GM18507 (cell line): ENCODE results near the gene KRT38.
"Not testable (repeated sequence)": the region's sequence is repeated elsewhere in the genome, so short reads cannot be mapped to it uniquely, and the experiment has no call there.

Source experiments
- DNase-seq: peaks from one replicate; pipeline ENCODE4 v3.0.0; 2011; ENCODE audit warnings: low read depth; ENCODE audit not compliant: insufficient read length; ENCODE audit errors: extremely low spot score
- FAIRE-seq: peaks from 2 replicates; lab custom pipeline; 2011; peaks lifted over from hg19 to GRCh38; lab: Jason Lieb, UNC

Gene KRT38

DNA sequence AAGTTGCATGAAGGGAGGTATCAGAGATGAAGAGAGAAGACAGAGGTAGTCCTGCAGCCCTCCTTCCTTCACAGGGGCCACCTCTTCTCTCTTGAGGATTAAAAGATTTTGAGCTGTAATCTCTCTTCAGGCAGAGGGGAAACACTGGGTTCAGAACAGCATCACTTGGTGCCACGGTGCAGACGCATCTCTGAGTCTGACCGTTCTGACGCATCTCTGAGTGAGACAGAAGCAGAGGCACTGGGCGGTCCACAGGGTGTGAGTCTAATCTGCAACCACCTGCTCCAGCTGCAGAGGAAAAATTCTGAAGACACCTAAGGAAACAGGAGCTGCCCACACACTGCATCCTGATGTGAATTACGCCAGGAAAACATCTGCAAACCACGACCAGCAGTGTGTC is 11.1 kb downstream of the KRT38 start:
- DNase-seq (no peak), FAIRE-seq (no peak)

DNA sequence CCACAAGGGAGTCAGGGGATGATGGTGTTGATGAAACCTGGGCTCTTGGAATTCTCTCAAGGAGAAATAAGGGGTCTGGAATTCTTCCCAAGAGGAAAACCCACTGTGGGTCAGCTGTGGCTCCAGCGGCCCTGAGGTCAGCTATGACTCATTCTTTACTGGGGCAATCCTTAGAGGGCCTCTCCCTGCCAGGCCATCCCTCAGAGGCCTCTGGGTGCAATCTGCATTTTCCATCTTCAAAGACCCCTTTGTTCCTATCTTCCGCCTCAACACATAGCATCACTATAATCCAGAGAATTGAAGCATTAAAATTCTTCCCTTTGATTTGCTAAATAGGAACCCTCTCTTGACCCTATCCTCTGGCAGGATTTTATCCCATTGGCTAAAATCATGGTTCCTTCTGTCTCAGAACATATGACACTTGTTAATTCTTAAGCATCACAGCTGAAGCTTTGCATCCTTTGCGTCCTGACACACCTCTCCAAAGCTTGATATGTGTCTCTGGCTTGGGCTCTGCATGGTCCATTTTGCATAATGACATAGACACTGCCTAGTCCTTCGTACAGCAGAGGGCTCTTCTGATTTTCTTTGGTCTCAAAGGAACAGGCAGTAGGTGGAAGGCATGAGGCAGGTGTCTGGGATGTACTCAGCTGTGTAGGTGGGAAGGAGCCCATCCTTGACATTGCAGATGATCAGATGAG is 12.0 kb downstream of the KRT38 start:
- FAIRE-seq (no peak), DNase-seq (no peak)

DNA sequence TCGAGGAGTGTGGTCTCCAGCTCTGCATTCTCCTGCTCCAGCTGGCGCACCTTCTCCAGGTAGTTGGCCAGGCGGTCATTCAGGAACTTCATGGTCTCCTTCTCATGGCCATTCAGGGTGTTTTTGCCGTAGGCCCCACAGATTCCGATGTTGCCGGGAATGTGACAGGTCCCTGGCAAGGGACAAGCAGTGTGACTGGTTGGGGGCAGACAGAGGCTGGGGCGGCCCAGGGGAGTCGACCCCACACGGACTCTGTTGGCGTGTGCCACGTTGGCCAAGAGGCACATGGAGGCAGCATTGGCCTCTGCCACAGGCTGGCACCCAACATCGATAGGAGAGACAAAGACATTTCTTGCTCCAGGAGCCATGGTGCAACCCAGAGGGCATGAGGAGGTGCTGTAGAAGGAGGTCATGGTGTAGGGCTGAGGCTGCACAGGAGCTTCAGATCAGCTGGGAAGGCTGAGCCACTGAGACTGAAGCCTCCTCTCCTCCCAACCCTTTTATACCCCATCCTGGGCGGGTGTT is 16.6 kb downstream of the KRT38 start, which contains the start of gene KRT37:
KRT37 (minus strand) TSS at position 475 of the 525 bp plus-strand sequence; CDS start at position 413, 62 bp downstream.
- FAIRE-seq (no peak), DNase-seq (no peak)

DNA sequence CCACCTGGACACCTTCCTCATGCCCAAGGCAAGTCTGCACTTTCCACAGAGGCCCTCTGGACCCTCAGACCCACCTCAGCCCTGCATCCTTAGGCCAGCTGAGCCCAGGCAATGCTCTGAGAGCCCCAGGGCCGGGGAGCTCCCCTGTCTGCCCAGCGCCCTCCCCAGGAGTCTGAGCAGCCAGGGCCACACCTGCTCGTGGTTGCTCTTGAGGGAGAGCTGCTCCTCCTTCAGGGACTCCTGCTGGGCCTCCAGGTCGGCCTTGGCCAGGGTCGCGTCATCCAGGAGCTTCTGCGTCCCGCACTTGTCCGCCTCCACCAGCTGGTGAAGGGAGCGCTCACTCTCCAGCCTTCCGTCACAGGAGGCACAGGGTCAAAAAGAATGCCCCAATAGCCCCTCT is 18.2 kb downstream of the KRT38 start:
- DNase-seq, FAIRE-seq: not testable (repeated sequence)

DNA sequence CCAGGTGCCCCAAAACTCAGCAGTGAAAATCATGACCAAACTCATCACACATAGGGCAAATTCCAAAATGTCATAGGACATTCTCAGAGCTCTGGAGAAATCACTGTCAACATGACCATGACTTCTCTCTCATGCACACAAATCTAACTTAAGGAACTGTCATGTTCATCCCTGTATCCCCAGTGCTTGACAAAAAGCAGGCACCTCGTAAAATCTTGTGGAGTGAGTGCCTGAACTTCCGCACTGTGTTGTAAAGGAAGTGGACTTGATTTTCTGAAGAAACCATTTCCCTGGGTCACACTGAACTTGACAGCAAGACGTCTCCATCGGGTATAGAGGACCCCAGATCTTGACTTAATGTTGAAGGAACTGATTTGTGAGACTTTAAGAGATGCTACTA is 19.2 kb downstream of the KRT38 start:
- DNase-seq (no peak), FAIRE-seq (no peak)

DNA sequence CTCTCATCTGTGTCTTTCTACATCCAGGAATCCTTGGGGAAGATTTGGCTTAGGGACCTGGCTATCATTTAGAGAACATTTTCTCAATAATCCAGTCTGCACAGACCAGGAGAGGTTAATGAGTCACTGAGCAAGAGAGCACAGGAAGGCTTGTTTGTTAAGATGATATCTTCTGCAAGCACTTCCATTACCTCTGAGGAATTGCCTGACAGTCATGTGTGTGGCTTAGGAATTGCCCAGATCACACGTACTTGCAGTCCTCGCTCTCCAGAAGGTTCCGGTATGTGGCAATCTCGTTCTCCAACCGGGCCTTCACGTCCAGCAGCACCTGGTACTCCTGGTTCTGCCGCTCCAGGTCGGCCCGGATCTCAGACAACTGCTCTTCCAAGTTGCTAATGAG is 19.7 kb downstream of the KRT38 start:
- FAIRE-seq, result no peak
- DNase-seq, result no peak

DNA sequence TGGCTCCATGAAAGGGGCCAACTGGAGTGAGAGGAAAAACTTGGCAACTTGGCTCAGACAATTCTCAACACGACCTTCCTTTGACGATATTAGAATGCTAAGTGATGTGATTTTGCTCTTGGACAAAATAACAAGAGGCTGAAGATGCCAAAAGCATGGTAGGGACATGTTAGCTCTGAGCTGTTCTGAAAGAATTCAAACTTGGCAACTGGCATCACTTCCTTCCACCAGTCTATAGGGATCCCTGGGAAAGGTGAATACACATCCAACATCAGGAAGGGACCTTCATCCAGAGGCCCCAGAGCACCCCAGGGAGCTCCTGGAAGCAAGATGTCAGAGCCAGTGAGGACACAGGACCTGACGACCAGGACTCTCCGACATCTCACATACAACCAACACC is 20.6 kb downstream of the KRT38 start:
- DNase-seq (no peak), FAIRE-seq (no peak)

DNA sequence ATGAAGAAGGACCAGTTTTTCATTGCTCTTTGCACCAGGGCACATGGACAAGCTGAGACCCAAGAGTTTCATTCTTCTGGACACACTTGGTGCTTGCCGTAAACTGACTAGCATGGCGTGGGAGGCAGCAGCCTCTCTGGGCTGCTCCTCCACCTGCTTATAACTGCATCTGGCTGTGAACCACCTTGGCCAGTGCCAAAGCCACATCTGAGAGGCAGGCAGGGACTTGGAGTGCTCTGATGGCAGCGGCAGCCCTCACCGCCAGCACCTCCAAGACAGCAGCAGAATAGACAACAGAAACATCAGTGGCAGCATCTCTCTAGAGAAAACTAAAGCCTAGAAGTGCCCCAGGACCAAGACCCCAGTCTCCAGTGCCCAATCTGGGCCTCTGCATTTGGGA is 21.1 kb downstream of the KRT38 start:
- no peak for DNase-seq
- FAIRE-seq, result no peak

DNA sequence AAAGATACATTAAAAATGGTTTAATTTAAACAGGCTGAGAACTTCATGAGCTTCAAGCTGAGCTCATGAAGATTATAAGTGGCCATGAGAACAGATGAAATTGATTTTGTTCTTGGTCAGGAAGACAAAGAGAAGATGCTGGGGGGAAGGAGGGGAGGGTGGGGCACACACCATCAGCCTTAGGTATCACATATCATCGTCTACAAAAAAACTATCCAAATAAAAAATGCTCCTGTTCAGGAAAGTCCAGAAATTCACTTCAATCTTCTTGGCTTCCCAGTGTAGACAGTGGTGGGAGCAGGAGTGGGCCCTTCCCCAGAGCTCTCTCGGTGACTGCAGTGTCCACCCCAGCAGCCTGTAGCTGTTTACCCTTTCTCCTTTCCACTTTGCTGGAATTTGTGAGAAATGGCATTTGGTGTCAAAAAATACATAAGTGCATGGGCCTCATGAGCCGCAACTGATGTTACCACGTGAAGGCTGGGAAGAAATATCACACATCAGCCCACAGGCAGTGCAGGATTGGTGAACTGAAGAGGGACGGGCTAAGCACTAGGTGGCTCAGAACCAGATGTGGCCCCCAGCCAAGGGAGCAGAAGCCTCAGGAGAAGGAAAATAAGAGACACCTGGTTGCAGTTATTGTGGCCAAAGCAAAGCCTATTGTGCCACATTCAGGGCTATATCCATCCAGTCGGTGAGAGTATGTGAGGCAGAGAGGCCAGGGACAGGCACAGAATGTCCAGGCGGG is 22.5 kb downstream of the KRT38 start:
- no peak for DNase-seq
- FAIRE-seq, result no peak

DNA sequence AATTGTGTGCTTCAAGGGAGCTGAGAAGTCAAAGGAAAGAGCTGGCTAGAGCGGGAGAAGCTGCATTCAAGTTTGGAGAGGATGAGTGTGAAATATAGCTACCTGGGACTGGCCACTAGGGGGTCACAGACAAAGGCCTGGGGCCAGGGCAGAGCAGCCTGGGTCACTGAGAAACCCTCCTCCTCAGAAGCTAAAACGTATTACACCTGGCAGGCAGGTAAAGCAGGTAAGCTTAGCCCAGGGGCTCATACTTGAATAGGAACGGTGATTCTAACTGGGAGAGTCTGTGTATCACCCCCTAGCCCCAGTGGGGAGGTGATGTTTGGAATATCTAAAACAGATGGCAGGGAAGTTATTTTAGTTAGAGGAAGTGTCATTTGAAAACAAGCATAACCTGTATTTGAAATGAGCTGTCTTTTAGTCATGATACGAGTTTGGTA is 23.2 kb downstream of the KRT38 start:
- DNase-seq (peak; percentile 15), FAIRE-seq (peak; percentile 45)

DNA sequence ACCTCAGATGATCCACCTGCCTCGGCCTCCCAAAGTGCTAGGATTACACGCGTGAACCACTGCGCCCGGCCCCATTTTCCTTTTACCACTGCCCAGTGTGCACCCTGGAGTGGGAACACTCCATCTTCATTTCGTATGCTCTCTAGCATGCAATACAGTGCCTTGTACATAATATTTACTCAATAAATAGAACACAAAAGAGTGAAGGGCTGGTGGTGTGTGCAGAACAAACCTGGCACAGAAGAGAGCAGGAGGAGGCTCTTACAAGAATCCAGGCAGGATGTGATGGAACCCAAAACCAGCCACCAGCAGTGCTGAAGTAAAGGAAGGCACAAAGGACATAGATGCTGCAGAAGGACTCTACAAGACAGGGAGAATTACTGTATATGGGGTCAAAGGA is 23.7 kb downstream of the KRT38 start:
- no peak for DNase-seq
- FAIRE-seq, result no peak

DNA sequence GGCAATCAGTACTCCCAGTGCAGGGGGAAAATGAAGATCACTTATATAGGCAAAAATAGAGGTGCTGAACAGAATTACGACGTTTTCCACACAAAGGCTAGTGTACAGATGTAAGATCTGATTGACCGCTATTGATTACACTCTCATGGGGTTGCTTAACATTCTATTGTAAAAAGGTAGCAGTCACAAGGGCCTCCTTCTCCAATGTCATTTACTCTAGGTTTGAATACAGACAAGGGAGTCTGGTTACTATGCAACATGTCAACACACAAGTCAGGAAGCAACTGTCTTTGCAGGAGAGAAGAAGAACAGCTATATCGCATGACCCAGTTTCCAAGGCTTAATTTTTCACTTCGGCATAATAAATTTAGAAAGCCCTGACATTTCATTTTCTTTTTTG is 24.3 kb downstream of the KRT38 start:
- FAIRE-seq, result no peak
- no peak for DNase-seq

DNA sequence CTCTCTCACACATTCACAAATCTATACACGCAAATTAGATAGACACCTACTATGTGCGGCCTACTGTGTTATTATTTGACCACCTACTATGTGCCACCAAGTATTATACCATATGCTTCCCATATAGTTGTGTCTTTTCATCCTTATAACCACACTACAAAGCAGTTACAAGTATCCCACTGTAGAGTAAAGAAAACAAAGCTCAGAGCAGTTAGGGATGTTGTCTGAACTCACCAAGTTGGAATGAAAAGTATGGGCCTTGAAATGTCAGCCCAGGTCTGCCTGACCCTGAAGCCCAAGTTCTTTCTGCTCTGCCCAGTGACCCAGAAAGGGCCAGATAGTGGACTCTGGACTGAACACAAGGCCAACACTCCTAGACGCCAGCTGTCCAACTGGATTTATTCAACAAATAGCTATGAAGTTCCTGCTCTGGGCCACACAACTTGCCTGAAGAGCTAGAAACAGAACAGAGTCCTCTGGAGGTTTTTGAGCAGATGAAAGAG is 24.9 kb downstream of the KRT38 start:
- DNase-seq, result no peak
- no peak for FAIRE-seq

DNA sequence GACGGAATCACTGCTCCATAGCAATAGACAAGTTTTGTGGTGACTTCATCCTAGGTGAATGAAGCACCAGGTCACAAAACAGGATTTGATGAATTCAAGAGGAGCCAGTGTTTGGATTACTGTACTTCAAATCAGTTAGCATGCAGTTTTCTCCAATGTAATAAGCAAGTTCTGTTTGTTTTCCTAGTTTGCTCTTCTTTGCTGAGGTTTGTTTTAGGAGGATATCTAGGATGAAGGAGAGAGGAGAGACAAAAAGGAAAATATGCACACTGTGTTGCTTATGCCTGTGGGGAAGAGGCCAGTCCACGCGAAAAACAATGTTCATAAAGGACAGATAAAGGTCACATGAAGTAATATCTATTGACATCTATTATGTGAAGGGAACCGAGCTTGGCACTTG is 25.4 kb downstream of the KRT38 start:
- FAIRE-seq (no peak), DNase-seq (no peak)

DNA sequence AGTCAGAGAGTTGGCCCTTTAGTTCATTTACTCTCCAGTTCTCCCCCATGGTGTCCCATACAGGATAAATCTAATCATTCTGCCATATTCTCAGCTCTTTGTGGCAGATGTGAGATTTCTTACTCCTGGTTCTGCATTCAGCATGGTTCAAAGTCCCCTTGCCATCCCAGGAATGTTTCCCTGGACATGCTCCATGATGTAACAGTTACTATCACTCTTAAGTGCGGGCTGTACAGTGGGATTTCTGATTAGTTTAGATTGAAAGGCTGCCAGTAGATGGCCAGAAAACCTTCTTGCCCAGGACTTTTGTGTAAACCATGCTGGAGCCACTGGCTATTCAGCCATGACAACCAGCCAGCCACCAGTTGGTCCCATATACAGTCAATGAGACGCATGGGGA is 26.8 kb downstream of the KRT38 start:
- FAIRE-seq (no peak), DNase-seq (no peak)

DNA sequence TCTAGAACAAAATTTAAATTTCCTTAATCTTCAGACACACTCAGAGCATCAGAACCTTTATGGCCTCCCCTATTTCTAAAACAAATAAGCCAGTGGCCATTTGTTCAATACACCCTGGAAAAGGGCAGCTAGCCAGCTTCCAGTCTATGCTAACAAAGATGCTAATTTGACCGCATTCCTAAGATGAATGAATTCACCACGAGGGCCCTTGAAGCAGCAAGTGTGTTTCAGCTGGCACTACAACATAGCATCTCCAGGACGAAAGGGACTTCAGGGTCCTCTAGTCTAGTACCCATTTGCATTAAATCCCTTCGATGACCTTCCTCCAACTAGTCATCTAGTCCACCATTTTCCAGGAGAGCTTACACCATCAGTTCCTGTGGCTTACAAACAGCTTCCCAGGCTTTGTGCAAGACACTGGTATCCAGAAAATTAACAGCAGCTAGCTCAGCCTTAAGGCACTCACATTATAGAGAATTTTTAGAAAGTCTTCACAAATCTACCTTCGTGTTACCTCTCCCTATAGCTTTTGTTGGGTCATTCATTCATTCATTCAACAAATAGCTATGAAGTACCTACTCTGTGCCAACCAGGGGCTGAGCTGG is 27.3 kb downstream of the KRT38 start:
- FAIRE-seq, result no peak
- no peak for DNase-seq

DNA sequence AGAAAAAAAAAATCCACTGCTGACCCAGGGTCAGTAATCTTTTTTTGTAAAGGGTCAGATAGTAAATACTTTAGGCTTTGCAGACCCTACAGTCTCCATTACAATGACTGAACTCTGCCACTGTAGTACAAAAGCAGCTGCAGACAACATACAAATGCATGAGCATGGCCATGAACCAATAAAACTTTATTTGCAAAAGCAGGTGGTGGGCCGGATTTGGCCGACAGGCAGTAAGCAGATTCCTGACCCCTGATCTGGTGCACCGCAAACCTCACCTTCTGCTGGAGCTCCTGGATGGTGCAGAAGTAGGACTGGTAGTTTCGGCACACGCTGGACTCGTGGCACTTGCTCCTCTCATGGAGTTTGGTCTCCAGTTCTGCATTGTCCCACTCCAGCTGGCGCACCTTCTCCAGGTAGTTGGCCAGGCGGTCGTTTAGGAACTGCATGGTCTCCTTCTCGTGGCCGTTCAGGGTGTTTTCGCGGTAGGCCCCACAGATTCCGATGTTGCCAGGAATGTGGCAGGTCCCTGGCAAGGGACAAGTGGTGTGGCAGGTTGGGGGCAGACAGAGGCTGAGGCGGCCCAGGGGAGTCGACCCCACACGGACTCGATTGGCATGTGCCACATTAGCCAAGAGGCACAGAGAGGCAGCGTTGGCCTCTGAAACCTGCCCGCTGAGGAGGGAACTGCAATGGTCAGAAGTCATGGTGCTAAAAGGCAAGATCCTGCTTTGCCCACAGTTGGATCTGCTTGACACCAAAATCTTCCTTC is 29.5 kb downstream of the KRT38 start:
- no peak for FAIRE-seq

DNA sequence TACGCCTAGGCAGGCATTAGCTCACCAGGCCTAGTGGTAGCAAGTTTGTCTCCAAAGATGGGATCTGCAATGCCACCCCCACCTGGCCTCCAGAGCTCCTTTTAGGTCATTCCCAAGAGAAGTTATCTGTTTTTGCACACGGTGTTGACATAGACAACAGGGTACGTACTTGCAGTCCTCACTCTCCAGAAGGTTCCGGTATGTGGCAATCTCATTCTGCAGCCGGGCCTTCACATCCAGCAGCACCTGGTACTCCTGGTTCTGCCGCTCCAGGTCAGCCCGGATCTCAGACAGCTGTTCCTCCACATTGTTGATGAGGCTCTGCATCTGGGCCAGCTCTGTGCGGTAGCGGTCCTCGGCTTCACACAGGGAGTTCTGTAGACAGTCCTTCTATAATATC is 33.6 kb downstream of the KRT38 start:
- FAIRE-seq, result no peak

More for the DNA sequence above, 29.5 kb downstream of the KRT38 start:
- DNase-seq, result no peak

DNA sequence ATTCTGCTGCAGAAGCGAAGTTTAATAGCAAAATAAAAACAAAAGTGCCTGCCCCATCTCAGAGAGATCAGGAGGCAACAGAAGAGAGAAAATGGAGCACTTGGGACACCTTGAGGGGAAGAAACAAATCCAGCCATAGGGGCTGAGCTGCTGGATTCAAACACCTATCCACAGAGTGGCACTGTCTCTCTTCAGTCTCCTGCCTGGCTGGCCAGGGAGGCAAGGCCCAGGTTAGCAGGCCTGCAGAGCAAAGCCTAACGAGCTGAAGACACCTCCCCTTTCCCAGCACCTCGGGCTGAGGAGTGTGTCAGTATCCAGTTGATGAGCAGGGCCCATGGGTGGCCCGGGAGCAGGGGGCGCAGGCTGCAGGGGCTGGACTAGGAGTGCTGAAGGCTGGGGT is 34.6 kb downstream of the KRT38 start:
- no peak for DNase-seq
- no peak for FAIRE-seq

More for the DNA sequence above, 33.6 kb downstream of the KRT38 start:
- DNase-seq, result no peak
